GM13976 (cell line): ENCODE data around the gene RERE.

Experiments
- DNase-seq: peaks from one replicate; pipeline ENCODE4 v3.0.0; 2012; ENCODE audit warnings: low spot score
- CTCF ChIP-seq: IDR thresholded peaks from 2 replicates; pipeline ENCODE4 v1.5.1; 2012; ENCODE audit warnings: borderline replicate concordance, mild to moderate bottlenecking; ENCODE audit not compliant: insufficient read depth; ENCODE audit errors: extremely low read depth, missing control alignments, control extremely low read depth
- in situ Hi-C: fragments of 300-500 bp; cut with MboI; formaldehyde crosslinking; loops from one replicate; pipeline ENCODE4 v1.12.0; 2022; ENCODE audit warnings: low sequenced_read_pairs, mixed read lengths, inconsistent platforms; ENCODE audit not compliant: unreplicated experiment

Gene RERE

GRCh38 chr1:8364528-8365442 is 452.7 kb downstream of the RERE start:
- in situ Hi-C loops, result no loop called here
- DNase-seq, result no peak
- TF ChIP-seq CTCF, result no peak

- in situ Hi-C loops, result no loop called here
- no peak for DNase-seq
- TF ChIP-seq CTCF, result no peak
Measured at GRCh38 chr1:8363767-8364301, 453.6 kb downstream of the RERE start.

- no peak for DNase-seq
- in situ Hi-C loops, result no loop called here
- TF ChIP-seq CTCF, result no peak
Measured at GRCh38 chr1:8363186-8363766, 454.2 kb downstream of the RERE start.

GRCh38 chr1:8362701-8363101 is 454.7 kb downstream of the RERE start:
- TF ChIP-seq CTCF, result no peak
- in situ Hi-C loops, result no loop called here
- no peak for DNase-seq

- TF ChIP-seq CTCF, result no peak
- in situ Hi-C loops, result no loop called here
- DNase-seq, result no peak
Measured at GRCh38 chr1:8361198-8361849, 456.1 kb downstream of the RERE start.

GRCh38 chr1:8360493-8361197 is 456.8 kb downstream of the RERE start:
- in situ Hi-C loops, result no loop called here

More at GRCh38 chr1:8360493-8361197, 456.8 kb downstream of the RERE start:
- no peak for DNase-seq
- no peak for TF ChIP-seq CTCF
